CD4-positive, alpha-beta T cell treated with Interferon gamma for 1 hour (primary cell): ENCODE results near the gene CNP.

Experiments used
- DNase-seq: peaks from one replicate; pipeline ENCODE4 v3.0.0-alpha.2; 2020

Gene CNP

GRCh38 chr17:41942626-41943373, 23.8 kb upstream of the CNP start:
- no peak for DNase-seq

DNA sequence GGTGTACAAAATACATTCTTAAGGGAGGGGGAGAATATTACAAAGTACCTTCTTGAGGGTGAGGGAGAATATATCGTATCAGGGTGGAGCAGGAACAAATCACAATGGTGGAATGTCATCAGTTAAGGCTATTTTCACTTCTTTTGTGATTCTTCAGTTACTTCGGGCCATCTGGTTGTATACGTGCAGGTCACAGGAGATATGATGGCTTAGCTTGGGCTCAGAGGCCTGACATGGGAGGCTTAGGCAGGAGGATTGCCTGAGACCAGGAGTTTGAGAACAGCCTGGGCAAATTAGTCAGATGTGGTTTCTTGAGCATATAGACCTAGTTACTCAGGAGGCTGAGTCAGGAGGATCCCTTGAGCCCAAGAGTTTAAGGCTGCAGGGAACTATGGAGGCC, 23.1 kb upstream of the CNP start:
- DNase-seq = no peak

GRCh38 chr17:41944943-41945342, 21.7 kb upstream of the CNP start:
- DNase-seq = no peak

- DNase-seq = no peak
Measured at GRCh38 chr17:41948762-41949460, 17.7 kb upstream of the CNP start.

- DNase-seq = no peak
Measured at GRCh38 chr17:41956522-41956921, 10.1 kb upstream of the CNP start.

DNA sequence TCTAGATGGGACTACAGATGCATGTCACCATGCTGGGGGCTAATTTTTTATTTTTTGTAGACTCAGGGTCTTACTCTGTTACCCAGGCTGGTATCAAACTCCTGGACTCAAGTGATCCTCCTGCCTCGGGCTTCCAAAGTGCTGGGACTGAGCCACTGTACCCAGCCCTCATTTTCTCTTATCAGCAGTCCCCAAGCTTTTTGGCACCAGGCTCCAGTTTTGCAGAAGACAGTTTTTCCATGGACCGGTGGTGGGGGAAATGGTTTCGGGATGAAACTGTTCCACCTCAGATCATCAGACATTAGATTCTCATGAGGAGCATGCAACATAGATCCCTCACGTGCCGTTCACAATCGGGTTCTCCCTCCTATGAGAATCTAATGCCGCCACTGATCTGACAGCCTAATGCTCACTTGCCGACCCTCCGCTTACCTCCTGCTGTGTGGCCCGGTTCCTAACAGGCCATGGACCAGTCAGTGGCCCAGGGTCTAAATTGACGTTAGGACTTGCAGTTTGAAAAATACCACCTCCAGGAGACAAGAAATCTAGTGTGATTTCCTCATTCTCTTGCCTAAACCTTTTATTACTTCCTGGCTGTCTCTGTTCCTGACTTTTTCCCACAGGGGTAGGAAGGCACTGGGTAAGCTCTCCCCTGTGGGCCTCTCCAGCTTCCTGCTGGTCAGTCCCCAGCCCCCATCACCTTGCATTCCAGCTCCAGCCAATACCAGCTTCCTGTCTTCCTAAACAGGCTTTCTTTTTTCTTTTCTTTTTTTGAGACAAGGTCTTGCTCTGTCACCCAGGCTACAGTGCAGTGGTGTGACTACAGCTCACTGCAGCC, 9.3 kb upstream of the CNP start:
- DNase-seq = no peak

GRCh38 chr17:41957869-41958439, 8.6 kb upstream of the CNP start:
- no peak for DNase-seq

DNA sequence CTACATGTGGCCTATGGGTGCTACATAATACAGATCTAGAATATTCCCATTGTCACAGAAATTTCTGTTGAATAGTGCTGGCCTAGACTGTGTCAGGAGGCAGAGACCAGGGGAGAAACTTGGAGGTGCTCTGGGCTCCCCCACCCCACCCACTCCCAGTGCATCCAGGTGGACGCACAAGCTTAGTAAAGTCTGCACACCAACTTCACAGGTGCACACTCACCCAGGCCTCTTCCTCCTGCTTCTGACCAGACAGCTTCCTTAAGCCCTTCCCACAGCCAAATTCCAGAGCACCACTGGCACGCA, 7.6 kb upstream of the CNP start:
- DNase-seq = no peak

- no peak for DNase-seq
Measured at GRCh38 chr17:41959336-41960095, 7.1 kb upstream of the CNP start.

- DNase-seq = no peak
Measured at GRCh38 chr17:41962111-41962510, 4.5 kb upstream of the CNP start.

DNA sequence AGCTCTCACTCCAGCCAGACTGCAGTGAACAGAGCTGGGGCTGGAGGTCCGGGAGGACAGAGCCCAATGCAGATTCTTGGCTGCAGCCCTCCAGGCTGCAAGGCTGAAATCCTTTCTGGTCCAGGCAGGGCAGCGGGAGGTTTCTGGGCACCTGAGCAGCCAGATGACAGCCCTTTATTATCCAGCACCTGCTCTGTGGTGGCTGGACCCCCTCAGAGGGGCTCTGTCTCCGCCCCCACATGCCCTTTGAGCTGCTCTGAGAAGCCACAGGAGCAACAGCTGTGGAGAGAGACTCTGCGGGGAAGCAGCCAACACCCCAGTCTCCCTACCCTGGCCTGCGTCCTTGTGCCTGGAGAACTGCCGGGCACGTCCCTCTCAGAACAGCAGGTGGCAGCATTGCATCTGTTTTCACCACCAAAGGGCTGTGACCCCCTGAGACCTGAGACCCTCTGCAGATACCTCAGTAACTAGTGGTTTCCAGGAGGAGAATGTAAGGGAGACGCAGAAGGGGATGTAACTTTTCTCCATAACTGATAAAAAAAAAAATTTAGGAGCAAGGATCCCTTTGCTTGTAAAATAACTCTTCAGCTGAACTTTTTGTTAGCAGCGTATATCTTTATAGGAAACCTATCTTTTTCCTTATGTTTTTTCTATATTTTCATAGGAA, 3.7 kb upstream of the CNP start:
- DNase-seq = peak; percentile 68

DNA sequence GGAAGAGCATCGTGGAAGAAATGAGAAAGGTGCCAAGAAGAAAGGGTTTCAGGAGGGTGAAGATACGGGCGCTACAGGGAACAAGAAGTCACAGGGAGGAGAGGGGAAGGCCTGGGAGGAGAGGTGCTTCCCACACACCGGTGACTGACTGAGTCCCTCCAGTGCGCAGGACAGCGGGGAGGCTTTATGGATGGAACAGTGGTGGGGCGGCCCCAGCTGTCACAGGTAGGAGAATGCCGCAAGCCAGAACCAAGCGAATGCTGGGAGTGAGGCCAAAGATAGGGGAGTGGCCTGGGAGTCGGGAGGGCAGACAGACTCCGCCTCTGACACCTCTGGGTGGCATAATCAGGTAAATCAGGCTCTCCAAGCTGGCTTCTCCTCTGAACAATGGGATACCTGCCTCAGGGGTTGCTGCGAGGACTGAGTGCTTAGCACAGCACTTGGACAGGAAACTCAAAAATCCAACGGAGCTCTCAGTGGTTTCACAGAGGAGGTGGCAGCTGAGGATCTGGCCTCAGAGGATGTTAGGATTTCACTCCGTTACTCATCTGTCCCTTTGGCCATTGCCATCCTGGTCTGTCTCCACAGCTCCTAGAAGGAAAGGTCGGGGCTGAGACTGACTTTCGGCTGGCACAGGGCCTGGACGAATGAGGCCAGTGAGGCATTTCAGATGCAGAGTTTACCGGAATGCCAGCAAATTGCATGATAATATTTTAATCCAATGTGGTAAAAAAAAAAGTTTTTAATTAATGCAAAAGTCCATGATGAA, 717 bp upstream of the CNP start:
- DNase-seq = peak; percentile 66

- DNase-seq = no peak
Measured at GRCh38 chr17:41967141-41967920, 736 bp downstream of the CNP start.

- DNase-seq = no peak
Measured at GRCh38 chr17:41967921-41968578, 1.5 kb downstream of the CNP start.

DNA sequence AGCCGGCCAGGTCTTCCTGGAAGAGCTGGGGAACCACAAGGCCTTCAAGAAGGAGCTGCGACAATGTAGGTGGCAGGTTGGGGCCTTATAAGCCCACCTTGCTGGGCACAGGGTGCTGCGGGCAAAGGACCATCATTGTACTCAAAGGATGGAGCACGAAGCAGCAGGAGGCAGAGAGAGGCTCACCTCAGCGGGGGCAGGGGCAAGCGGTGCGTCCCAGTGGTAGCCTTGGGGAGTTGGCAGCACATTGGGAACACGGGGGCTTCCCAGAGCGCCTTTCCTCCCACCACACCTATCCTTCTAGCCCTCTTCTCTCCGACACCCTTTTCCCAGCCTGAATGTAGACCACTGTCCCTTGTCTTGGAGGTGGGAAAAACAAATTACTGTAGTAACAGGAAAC, 2.1 kb downstream of the CNP start:
- DNase-seq = no peak

GRCh38 chr17:41970901-41971331, 4.3 kb downstream of the CNP start:
- no peak for DNase-seq

GRCh38 chr17:41971721-41972523, 5.3 kb downstream of the CNP start:
- no peak for DNase-seq

GRCh38 chr17:41972571-41973407, 6.2 kb downstream of the CNP start:
- DNase-seq = peak; percentile 26
